Fibroblast of lung (primary cell): ENCODE measurements around the gene DDI2. TPM values are rescaled to one million over a fixed set of nuclear protein-coding genes. Genes with fewer than 3 reads are reported as not detected.

Experiments
- DNase-seq, 2 donors: peaks; one replicate each; pipeline versions ENCODE4 v3.0.0 to v3.0.0-alpha.2; 2010; ENCODE audit warnings: low read depth in 2 of 2
- H2AFZ ChIP-seq: 2 replicates; pipeline ENCODE4 v1.5.1; 2012; ENCODE audit warnings: low read length, control low read depth, inconsistent platforms
- H3K27ac ChIP-seq: 2 replicates; pipeline ENCODE4 v1.5.1; 2011; ENCODE audit warnings: low read length, control low read depth; ENCODE audit not compliant: insufficient read depth
- H3K27me3 ChIP-seq: 2 replicates; pipeline ENCODE4 v1.5.1; 2011; ENCODE audit warnings: mild to moderate bottlenecking, low read length; ENCODE audit not compliant: control insufficient read depth, insufficient read depth
- H3K36me3 ChIP-seq: 2 replicates; pipeline ENCODE4 v1.5.1; 2011; ENCODE audit warnings: low read length; ENCODE audit not compliant: control insufficient read depth, insufficient read depth
- H3K4me1 ChIP-seq: 2 replicates; pipeline ENCODE4 v1.5.1; 2011; ENCODE audit warnings: low read length; ENCODE audit not compliant: control insufficient read depth, insufficient read depth; ENCODE audit errors: extremely low read depth
- H3K4me2 ChIP-seq: 2 replicates; pipeline ENCODE4 v1.5.1; 2011; ENCODE audit warnings: low read length, control low read depth; ENCODE audit not compliant: insufficient read depth; ENCODE audit errors: extremely low read depth
- H3K4me3 ChIP-seq, 4 experiments: fragments of 200-600 bp in 1 of 4; sonication (generic) in 1 of 4; replicated peaks in 1 of 4; 2 replicates each; pipeline ENCODE4 v1.5.1; 2011 to 2016; ENCODE audit warnings: low read length in 4 of 4, low read depth in 3 of 4, mild to moderate bottlenecking in 3 of 4, control low read depth in 2 of 4, inconsistent platforms in 1 of 4, mixed read lengths in 1 of 4; ENCODE audit not compliant: insufficient read depth in 1 of 4; ENCODE audit errors: control extremely low read depth in 1 of 4
- H3K79me2 ChIP-seq: 2 replicates; pipeline ENCODE4 v1.5.1; 2012; ENCODE audit warnings: mild to moderate bottlenecking, low read length, inconsistent platforms; ENCODE audit not compliant: control insufficient read depth, insufficient read depth
- H3K9ac ChIP-seq: 2 replicates; pipeline ENCODE4 v1.5.1; 2011; ENCODE audit warnings: mild to moderate bottlenecking, low read length, control low read depth; ENCODE audit not compliant: insufficient read depth
- H3K9me3 ChIP-seq: 2 replicates; pipeline ENCODE4 v1.5.1; 2012; ENCODE audit warnings: low read depth, low read length; ENCODE audit not compliant: control insufficient read depth, insufficient read depth
- H4K20me1 ChIP-seq: 2 replicates; pipeline ENCODE4 v1.5.1; 2011; ENCODE audit warnings: low read length; ENCODE audit not compliant: control insufficient read depth, insufficient read depth; ENCODE audit errors: extremely low read depth
- EZH2 ChIP-seq: IDR thresholded peaks from 2 replicates; pipeline ENCODE4 v1.5.1; 2012; ENCODE audit warnings: low read length, control low read depth, mild to moderate bottlenecking; ENCODE audit errors: missing control alignments
- polyA plus RNA-seq, 2 donors: library from polyadenylated mRNA; depleted of rRNA in 1 of 2; stranded (reverse) in 1 of 2; unstranded in 1 of 2; fragments of >200 nt; gene quantifications; 2 replicates each; pipeline ENCODE4 v1.2.1, GENCODE V29; 2011 to 2012; ENCODE audit warnings: missing spikeins in 1 of 2
- total RNA-seq: library from RNA; depleted of rRNA; stranded (reverse); fragments of >200 nt; gene quantifications from 2 replicates; pipeline ENCODE4 v1.2.1, GENCODE V29; 2014
- TF ChIP-seq, protein P1 (sequence below), 2 donors: IDR thresholded peaks in 1 of 2; conservative IDR thresholded peaks in 1 of 2; 1 replicate in 1 of 2; 2 replicates in 1 of 2; pipeline ENCODE4 v1.5.1; 2011 to 2012; ENCODE audit warnings: low read length in 2 of 2, control low read depth in 1 of 2, inconsistent platforms in 1 of 2, low read depth in 1 of 2, mild to moderate bottlenecking in 1 of 2

DDI2 gene
- total and polyA plus RNA-seq, 2 donors (not counting 1 experiment from before 2014, with no cell fraction given), result 9.3 to 11.7 TPM

DNA sequence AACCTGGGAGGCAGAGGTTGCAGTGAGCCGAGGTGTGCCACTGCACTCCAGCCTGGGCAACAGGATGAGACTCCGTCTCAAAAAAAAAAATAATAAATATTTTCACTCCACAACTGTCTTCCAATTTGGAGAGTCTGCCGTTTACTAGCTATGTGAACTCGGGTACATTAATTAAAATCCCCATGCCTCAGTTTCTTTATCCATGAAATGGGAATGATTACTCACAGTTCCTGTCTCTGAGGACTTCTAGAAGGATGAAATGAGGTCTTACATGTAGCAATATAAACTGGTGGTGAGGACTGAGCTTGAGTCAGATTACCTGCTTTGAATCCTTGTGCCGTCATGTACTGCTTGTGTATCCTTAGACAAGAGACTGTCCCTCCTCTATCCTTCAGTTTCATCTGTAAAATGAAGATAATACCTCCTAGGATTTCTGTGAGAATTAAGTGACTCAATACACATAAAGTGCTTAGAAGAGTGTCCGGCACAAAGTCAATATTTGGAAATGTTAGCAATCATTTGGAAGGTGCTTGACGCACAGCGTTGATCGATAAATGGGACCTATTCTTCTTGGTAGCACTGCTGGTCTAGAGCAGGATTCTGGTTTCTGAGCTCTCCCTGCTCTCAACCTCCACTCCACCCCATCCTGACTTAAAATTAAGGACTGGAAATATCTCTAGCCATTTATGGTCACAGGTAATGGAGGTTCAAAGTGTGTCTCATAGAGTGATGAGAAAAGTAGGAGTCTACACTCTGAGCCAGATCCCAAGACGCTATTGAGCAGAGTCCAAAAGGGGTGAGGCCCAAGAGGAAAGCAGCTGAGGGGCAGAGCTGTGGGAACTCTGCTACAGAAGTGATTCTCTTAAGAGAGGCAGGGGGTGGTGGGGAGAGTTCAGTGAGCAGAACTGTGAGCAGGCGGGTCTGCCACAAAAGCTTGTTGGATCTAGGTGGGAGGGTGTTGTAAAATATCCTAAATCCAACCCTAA, 11.6 kb upstream of the DDI2 start:
- no peak overlapping the region for H2AFZ ChIP-seq
- H3K4me3 ChIP-seq, result no peak overlapping the region
- DNase-seq, result no peak
- H3K4me1 ChIP-seq, result no peaks in the 10 kb centered on the region
- H3K4me2 ChIP-seq, result no peak overlapping the region
- no peaks in the 10 kb centered on the region for H4K20me1 ChIP-seq
- H3K79me2 ChIP-seq, result no peaks in the 10 kb centered on the region
- no peak overlapping the region for H3K9ac ChIP-seq
- TF ChIP-seq EZH2, result no peak
- TF ChIP-seq, protein P1, sequence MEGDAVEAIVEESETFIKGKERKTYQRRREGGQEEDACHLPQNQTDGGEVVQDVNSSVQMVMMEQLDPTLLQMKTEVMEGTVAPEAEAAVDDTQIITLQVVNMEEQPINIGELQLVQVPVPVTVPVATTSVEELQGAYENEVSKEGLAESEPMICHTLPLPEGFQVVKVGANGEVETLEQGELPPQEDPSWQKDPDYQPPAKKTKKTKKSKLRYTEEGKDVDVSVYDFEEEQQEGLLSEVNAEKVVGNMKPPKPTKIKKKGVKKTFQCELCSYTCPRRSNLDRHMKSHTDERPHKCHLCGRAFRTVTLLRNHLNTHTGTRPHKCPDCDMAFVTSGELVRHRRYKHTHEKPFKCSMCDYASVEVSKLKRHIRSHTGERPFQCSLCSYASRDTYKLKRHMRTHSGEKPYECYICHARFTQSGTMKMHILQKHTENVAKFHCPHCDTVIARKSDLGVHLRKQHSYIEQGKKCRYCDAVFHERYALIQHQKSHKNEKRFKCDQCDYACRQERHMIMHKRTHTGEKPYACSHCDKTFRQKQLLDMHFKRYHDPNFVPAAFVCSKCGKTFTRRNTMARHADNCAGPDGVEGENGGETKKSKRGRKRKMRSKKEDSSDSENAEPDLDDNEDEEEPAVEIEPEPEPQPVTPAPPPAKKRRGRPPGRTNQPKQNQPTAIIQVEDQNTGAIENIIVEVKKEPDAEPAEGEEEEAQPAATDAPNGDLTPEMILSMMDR (conservative IDR thresholded peaks at IDR 0.05 in 1 of 2, IDR thresholded peaks at IDR 0.05 in 1 of 2; ENCODE audit: low read depth in 1 of 2, low read length in 2 of 2), result no peak
- no peak overlapping the region for H3K27ac ChIP-seq
- H3K36me3 ChIP-seq, result no peaks in the 10 kb centered on the region
- no peaks in the 10 kb centered on the region for H3K27me3 ChIP-seq
- no peaks in the 10 kb centered on the region for H3K9me3 ChIP-seq

GRCh38 chr1:15609631-15610030, 7.6 kb upstream of the DDI2 start:
- TF ChIP-seq, protein P1 (conservative IDR thresholded peaks at IDR 0.05 in 1 of 2, IDR thresholded peaks at IDR 0.05 in 1 of 2; ENCODE audit: low read depth in 1 of 2, low read length in 2 of 2), result no peak
- no peak for TF ChIP-seq EZH2
- no peaks in the 10 kb centered on the region for H3K36me3 ChIP-seq
- H3K4me2 ChIP-seq, result no peak overlapping the region
- no peaks in the 10 kb centered on the region for H3K4me1 ChIP-seq
- no peaks in the 10 kb centered on the region for H3K9me3 ChIP-seq
- no peak overlapping the region for H2AFZ ChIP-seq
- DNase-seq, result no peak
- no peaks in the 10 kb centered on the region for H3K27me3 ChIP-seq
- H3K4me3 ChIP-seq, result no peak overlapping the region
- no peaks in the 10 kb centered on the region for H3K79me2 ChIP-seq
- H3K9ac ChIP-seq, result no peak overlapping the region
- H3K27ac ChIP-seq, result no peak overlapping the region
- no peaks in the 10 kb centered on the region for H4K20me1 ChIP-seq

GRCh38 chr1:15610167-15610566, 7.1 kb upstream of the DDI2 start:
- Histone ChIP-seq H3K27me3 (no peaks in the 10 kb centered on the region), H3K9ac (no peak overlapping the region)

More at GRCh38 chr1:15610167-15610566, 7.1 kb upstream of the DDI2 start:
- H3K27ac ChIP-seq, result no peak overlapping the region
- no peaks in the 10 kb centered on the region for H3K36me3 ChIP-seq
- no peak overlapping the region for H3K4me2 ChIP-seq
- TF ChIP-seq, protein P1 (conservative IDR thresholded peaks at IDR 0.05 in 1 of 2, IDR thresholded peaks at IDR 0.05 in 1 of 2; ENCODE audit: low read depth in 1 of 2, low read length in 2 of 2), result no peak
- TF ChIP-seq EZH2, result no peak
- no peaks in the 10 kb centered on the region for H3K4me1 ChIP-seq
- no peaks in the 10 kb centered on the region for H4K20me1 ChIP-seq
- no peaks in the 10 kb centered on the region for H3K9me3 ChIP-seq
- DNase-seq, result no peak
- no peak overlapping the region for H2AFZ ChIP-seq
- no peak overlapping the region for H3K4me3 ChIP-seq
- no peaks in the 10 kb centered on the region for H3K79me2 ChIP-seq
